ENCODE measurements around the gene ADAM15. TPM values are rescaled to one million over a fixed set of nuclear protein-coding genes. Genes with fewer than 3 reads are reported as not detected.

Gene ADAM15
- polyA plus RNA-seq, 1 of the 3 experiments (the other 2 are of a cell fraction): 60.1 TPM

GRCh38 chr1:155022136-155022926 is 28.8 kb upstream of the ADAM15 start (continued):
- TF ChIP-seq TCF12 (IDR thresholded peaks at IDR 0.05): no peak

GRCh38 chr1:155022927-155023236 is 28.2 kb upstream of the ADAM15 start:
- Histone ChIP-seq H4K20me1 (ENCODE audit: insufficient read depth) (no peaks in the 10 kb centered on the region), H3K4me1 (ENCODE audit: control insufficient read depth in 1 of 2, insufficient read depth in 2 of 2, low read depth in 1 of 2, low read length in 1 of 2) (peaks cover 0 to 4% of the 10 kb centered on the region in 2 experiments; a peak in 1 of 4 replicates), H3F3A (replicated peaks; ENCODE audit: insufficient read depth) (peaks cover under 1% of the 10 kb centered on the region), H3K27ac (ENCODE audit: low read depth in 2 of 2, low read length in 1 of 2) (no peak overlapping the region), H3K9me3 (no peaks in the 10 kb centered on the region), H3K36me3 (replicated peaks in 1 of 2; ENCODE audit: control insufficient read depth in 1 of 2, insufficient read depth in 2 of 2, low read length in 1 of 2) (no peaks in the 10 kb centered on the region), H3K27me3 (ENCODE audit: insufficient read depth) (no peaks in the 10 kb centered on the region), H2AFZ (ENCODE audit: low read depth) (no peak overlapping the region), H3K9me2 (no peaks in the 10 kb centered on the region), H3K4me3 (ENCODE audit: low read depth in 2 of 2, low read length in 1 of 2) (no peak overlapping the region), H3K4me2 (no peak overlapping the region), H3K9ac (no peak overlapping the region), H3K79me2 (ENCODE audit: insufficient read depth) (no peaks in the 10 kb centered on the region)
- ChIA-PET CTCF (interaction anchor here (1.0 to 4.9 kb wide), 11 partner anchors 10 to 145 kb away, joined by 3 to 28 read pairs (median 5); partner anchors contain the start of genes ADAM15, DCST1 and DCST2), POLR2A (interaction anchor here (1.3 kb wide), 1 partner anchor 12 kb away, joined by 4 read pairs; no protein-coding TSS in a partner anchor)
- 67% methylated on average over 4 of the region's 4 CpGs for WGBS (ENCODE audit: low lambda C conversion rate)
- peak; percentile 57 for DNase-seq
- TF ChIP-seq RCOR1 (IDR thresholded peaks at IDR 0.05; ENCODE audit: low read length) (no peak), IRF3 (IDR thresholded peaks at IDR 0.05; ENCODE audit: low read depth, low read length) (no peak), PBX3 (IDR thresholded peaks at IDR 0.05) (no peak), SIN3A (IDR thresholded peaks at IDR 0.05; ENCODE audit: borderline replicate concordance, low read depth, low read length) (no peak)

- WGBS (ENCODE audit: low lambda C conversion rate): 73% methylated on average over 5 of the region's 5 CpGs
- POLR2A ChIA-PET: no interaction called here
These were observed 27.5 kb upstream of the ADAM15 start for GRCh38 chr1:155023627-155024026.

More at GRCh38 chr1:155023627-155024026, 27.5 kb upstream of the ADAM15 start:
- H3K36me3 ChIP-seq (replicated peaks in 1 of 2; ENCODE audit: control insufficient read depth in 1 of 2, insufficient read depth in 2 of 2, low read length in 1 of 2): no peaks in the 10 kb centered on the region
- no peaks in the 10 kb centered on the region for H4K20me1 ChIP-seq (ENCODE audit: insufficient read depth)
- H3K9me2 ChIP-seq: no peaks in the 10 kb centered on the region
- no peak overlapping the region for H2AFZ ChIP-seq (ENCODE audit: low read depth)
- H3F3A ChIP-seq (replicated peaks; ENCODE audit: insufficient read depth): no peaks in the 10 kb centered on the region
- H3K27me3 ChIP-seq (ENCODE audit: insufficient read depth): no peaks in the 10 kb centered on the region
- H3K4me3 ChIP-seq (ENCODE audit: low read depth in 2 of 2, low read length in 1 of 2): no peak overlapping the region
- DNase-seq: no peak
- H3K9me3 ChIP-seq: no peaks in the 10 kb centered on the region
- no peak overlapping the region for H3K27ac ChIP-seq (ENCODE audit: low read depth in 2 of 2, low read length in 1 of 2)
- H3K4me2 ChIP-seq: no peak overlapping the region
- no peak overlapping the region for H3K9ac ChIP-seq
- no peak for TF ChIP-seq TCF12 (IDR thresholded peaks at IDR 0.05)
- no peak for TF ChIP-seq FOXJ3 (CRISPR knock-in tag; IDR thresholded peaks at IDR 0.05)
- no peak for TF ChIP-seq RXRA (IDR thresholded peaks at IDR 0.05; ENCODE audit: borderline replicate concordance, low read depth)
- TF ChIP-seq FOXM1 (IDR thresholded peaks at IDR 0.05; ENCODE audit: low read depth): no peak
- no peak for TF ChIP-seq CTCF (IDR thresholded peaks at IDR 0.05)
- no peak for TF ChIP-seq NFIC (IDR thresholded peaks at IDR 0.05; ENCODE audit: borderline replicate concordance)
- no peak for TF ChIP-seq FOSL2 (IDR thresholded peaks at IDR 0.05; ENCODE audit: borderline replicate concordance, low read depth)
- no peak for TF ChIP-seq IRF3 (IDR thresholded peaks at IDR 0.05; ENCODE audit: low read depth, low read length)
- TF ChIP-seq ZBTB33 (IDR thresholded peaks at IDR 0.05; ENCODE audit: borderline replicate concordance, low read depth): no peak
- TF ChIP-seq EP300 (IDR thresholded peaks at IDR 0.05; ENCODE audit: borderline replicate concordance in 1 of 2, low read depth in 1 of 2, low read length in 1 of 2): no peak
- no peaks in the 10 kb centered on the region for H3K79me2 ChIP-seq (ENCODE audit: insufficient read depth)
- CTCF ChIA-PET: interaction anchor here (0.9 to 4.9 kb wide), 8 partner anchors 11 to 144 kb away, joined by 3 to 28 read pairs (median 6); partner anchors contain the start of gene ADAM15
- H3K4me1 ChIP-seq (ENCODE audit: control insufficient read depth in 1 of 2, insufficient read depth in 2 of 2, low read depth in 1 of 2, low read length in 1 of 2): peaks cover 0 to 4% of the 10 kb centered on the region in 2 experiments; a peak in 1 of 4 replicates

Measured in SK-N-SH (cell line).